Measurements from ENCODE around the gene ASF1A.

The ASF1A gene

GRCh38 chr6:118882314-118882905 lies 11.5 kb upstream of the ASF1A start:
- no peak for DNase-seq

DNA sequence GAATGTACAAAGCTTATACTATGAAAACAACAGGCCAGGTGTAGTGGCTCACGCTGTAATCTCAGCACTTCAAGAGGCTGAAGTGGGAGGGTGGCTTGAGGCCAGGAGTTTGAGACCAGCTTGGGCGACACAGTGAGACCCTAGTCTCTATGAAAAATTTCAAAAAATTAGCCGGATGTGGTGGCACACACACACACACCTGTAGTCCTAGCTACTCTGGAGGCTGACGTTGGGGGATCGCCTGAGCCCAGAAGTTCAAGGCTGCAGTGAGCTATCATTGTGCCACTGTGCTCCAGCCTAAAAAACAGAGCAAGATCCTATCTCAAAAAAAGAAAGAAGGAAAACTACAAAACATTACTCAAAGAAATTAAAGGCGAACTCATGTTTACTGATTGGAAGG lies 7.3 kb upstream of the ASF1A start:
- DNase-seq = no peak

GRCh38 chr6:118889163-118889562 lies 4.8 kb upstream of the ASF1A start:
- DNase-seq = no peak

- DNase-seq = no peak
These were observed 2.8 kb upstream of the ASF1A start for GRCh38 chr6:118890997-118891790.

DNA sequence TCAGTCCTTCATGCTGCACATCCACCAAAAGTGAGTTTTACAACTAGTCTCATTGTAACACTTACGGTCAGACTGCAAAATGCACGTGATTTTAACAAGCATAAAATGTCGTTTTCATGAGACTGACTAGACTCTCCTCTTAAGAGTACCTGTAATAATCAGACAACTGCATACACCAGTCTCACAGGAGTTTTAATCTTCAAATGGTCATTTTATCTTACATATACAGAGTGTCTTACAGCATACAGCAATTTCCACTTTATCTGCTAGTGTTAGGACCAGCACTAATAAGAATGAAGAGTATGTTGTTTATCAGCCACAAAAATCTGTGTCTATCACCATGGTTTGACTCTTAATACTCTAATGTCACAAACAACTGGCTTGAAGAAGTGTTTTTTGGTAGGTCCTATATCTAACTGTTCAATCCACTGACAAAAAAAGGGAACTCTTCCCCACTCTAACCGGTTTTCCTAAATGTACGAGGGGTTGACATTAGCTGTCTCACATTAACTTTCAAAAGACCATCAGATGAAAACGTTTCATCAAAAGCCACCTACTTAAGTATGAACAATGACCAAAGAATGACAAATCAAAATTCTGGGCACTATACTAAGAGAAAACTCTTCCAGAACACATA lies 1.5 kb upstream of the ASF1A start:
- DNase-seq = no peak

GRCh38 chr6:118893064-118893806 lies 717 bp upstream of the ASF1A start:
- peak; percentile 38 for DNase-seq

- DNase-seq = peak; percentile 52
These were observed 691 bp downstream of the ASF1A start for GRCh38 chr6:118894425-118895260.

GRCh38 chr6:118895261-118895560 lies 1.3 kb downstream of the ASF1A start:
- DNase-seq = no peak

- no peak for DNase-seq
These were observed 1.9 kb downstream of the ASF1A start for GRCh38 chr6:118895859-118896258.

DNA sequence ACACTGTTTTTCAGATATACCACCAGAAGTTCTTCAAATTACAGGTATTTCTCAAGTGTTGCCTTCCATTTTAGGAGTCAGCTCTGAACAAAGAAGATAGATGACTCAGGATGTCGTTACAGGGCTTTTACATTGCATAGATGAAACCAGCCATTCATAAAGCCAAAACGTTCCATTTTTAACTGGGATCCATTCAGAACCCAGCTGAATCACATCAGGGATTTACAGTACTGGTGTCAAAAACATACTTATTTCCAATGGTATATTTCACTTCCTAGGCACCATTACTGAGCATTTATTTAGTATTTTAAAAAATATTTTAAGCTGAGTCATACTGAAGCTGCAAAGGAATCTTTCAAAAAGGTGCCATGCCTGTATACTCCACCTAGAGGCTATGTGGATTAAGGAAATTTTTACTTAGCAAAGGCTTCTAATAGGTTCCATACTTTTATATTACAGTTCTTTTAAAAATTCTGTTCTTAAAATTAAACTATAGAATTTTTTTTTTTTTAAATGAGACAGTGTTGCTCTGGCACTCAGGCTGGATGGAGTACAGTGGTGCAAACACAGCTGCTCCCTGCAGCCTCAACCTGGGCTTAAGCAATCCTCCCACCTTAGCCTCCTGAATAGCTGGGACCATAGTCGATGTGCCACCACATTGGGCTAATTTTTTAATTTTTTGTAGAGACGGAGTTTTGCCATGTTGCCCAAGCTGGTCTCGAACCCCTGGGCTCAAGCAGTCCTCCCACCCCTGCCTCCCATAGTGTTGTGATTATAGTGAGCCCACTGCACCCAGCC lies 2.6 kb downstream of the ASF1A start:
- DNase-seq = no peak

DNA sequence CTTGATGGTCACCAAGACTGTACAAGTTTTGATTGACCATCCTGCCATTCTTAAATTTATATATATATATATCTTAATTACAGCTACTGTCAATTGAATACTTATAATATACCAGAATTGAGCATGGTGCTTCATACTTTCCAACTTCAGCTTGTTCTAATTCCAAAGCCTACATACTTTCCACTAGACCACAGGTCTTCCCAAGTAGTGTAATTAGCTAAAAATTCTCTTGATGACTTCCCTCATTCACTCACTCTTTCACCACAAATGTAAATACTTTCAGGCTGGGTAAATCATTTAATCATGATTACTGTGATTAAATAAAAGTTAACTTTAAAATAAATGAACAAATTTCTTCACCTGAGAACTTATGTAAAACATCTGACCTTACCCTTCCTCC lies 3.4 kb downstream of the ASF1A start:
- DNase-seq = no peak

DNA sequence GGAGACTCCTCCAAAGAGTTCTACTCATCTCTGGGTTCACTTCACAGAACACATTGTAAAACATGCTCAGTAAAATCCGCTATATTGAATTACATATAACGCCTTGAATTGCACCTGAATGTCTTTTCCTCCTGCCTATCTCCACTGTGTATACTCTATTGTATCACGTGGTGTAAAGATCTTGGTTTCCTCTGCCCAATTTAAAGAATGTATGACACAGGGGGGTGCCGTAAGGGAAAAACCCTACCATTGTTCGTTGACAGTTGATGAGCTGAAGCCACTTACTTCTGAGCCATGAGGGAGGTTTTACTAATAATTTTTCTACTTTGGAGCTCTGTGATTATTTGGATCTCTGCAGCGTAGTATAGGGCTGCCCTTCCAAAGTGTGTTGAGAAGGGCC lies 6.0 kb downstream of the ASF1A start:
- no peak for DNase-seq

- no peak for DNase-seq
These were observed 8.8 kb downstream of the ASF1A start for GRCh38 chr6:118902726-118903125.

GRCh38 chr6:118903138-118903537 lies 9.2 kb downstream of the ASF1A start:
- no peak for DNase-seq

DNA sequence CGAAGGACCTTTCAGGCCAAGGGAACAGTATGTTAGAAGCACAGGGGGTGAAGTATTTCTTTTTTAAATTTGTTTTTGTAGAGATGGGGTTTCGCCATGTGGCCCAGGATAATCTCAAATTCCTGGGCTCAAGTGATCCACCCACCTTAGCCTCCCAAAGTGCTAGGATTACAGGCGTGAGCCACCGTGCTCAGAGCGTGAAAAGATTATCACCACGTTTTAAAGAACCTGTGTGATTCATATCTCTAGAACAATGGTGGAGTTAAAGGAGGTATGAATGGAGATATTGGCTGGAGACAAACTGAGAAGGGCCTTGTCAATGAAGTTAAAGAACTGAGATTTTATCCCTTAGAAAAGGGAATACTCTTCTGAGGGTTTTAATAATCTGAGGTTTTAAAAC lies 9.7 kb downstream of the ASF1A start:
- no peak for DNase-seq

- DNase-seq = no peak
These were observed 11.1 kb downstream of the ASF1A start for GRCh38 chr6:118905084-118905483.

GRCh38 chr6:118905851-118906250 lies 11.9 kb downstream of the ASF1A start:
- DNase-seq = no peak

GRCh38 chr6:118908441-118908840 lies 14.5 kb downstream of the ASF1A start:
- no peak for DNase-seq

- DNase-seq = no peak
These were observed 18.7 kb downstream of the ASF1A start for GRCh38 chr6:118912646-118913045.

DNA sequence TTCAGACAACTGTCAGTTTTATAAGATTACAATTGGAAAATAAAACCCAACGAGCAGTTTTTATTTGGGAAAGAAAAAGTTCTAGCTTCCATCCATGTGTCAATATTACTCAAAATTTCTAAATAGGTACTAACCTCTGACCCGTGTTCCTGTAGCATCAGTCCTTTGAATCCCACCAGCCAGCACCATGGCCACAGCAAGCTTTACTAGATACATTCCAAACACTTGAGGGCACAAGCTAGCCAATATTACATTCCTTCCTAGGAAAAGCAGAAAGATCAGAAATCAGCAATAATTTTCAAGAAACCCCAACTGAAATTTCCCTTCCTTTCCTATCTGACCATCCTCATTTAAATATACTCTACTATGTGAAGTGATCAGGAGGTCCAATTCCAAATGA lies 19.2 kb downstream of the ASF1A start:
- DNase-seq = no peak

- no peak for DNase-seq
These were observed 20.6 kb downstream of the ASF1A start for GRCh38 chr6:118914598-118914997.

Measured in effector CD4-positive, alpha-beta T cell (primary cell).